Prostate gland (tissue), 2 donors: ENCODE data around the gene CBL. TPM values are rescaled to one million over a fixed set of nuclear protein-coding genes. Genes with fewer than 3 reads are reported as not detected.

ENCODE experiments used
- DNase-seq: peaks from one replicate; pipeline ENCODE4 v3.0.0-alpha.2; 2019; ENCODE audit warnings: low spot score
- H3K27ac ChIP-seq, 2 donors: fragments of 200-600 bp; sonication (generic); 2 replicates each; pipeline ENCODE4 v1.5.1; 2017 to 2019
- H3K27me3 ChIP-seq: fragments of 200-600 bp; sonication (generic); replicated peaks from 2 replicates; pipeline ENCODE4 v1.5.1; 2019; ENCODE audit not compliant: insufficient read depth
- H3K36me3 ChIP-seq, 2 donors: fragments of 200-600 bp; sonication (generic); 1 replicate in 1 of 2; 2 replicates in 1 of 2; pipeline versions ENCODE4 v1.5.1 to v1.8.1; 2017 to 2019
- H3K4me1 ChIP-seq: fragments of 200-600 bp; sonication (generic); replicated peaks from 2 replicates; pipeline ENCODE4 v1.5.1; 2019
- H3K4me3 ChIP-seq, 2 donors: fragments of 200-600 bp; sonication (generic); 2 replicates each; pipeline ENCODE4 v1.5.1; 2017 to 2019
- H3K9me3 ChIP-seq: fragments of 200-600 bp; sonication (generic); 2 replicates; pipeline ENCODE4 v1.5.1; 2017
- CTCF ChIP-seq, 4 experiments: fragments of 200-600 bp in 2 of 4; fragments of 450-650 bp in 2 of 4; sonication (generic) in 2 of 4; IDR thresholded peaks; 1 replicate in 3 of 4; 2 replicates in 1 of 4; pipeline ENCODE4 v1.5.1; 2016 to 2019; ENCODE audit warnings: antibody characterized with exemption in 4 of 4, mild to moderate bottlenecking in 2 of 4, moderate library complexity in 2 of 4
- POLR2A ChIP-seq: fragments of 450-650 bp; IDR thresholded peaks from one replicate; pipeline ENCODE4 v1.6.1; 2016; ENCODE audit warnings: antibody characterized with exemption, mild to moderate bottlenecking
- POLR2AphosphoS5 ChIP-seq: sonication (generic); formaldehyde crosslinking; IDR thresholded peaks from one replicate; pipeline ENCODE4 v1.6.1; 2017; ENCODE audit warnings: antibody characterized with exemption
- WGBS: methylation state at CpG from one replicate; pipeline ENCODE4 v1.1.5; 2018; 5-methylcytosine and 5-hydroxymethylcytosine counted together
- intact Hi-C: fragments of 100-400 bp; cut with DNase I; formaldehyde crosslinking; loops from one replicate; pipeline ENCODE4 v1.14.2; 2022
- total RNA-seq, 2 donors: library from RNA; depleted of rRNA; stranded (reverse); fragments of >200 nt; gene quantifications; one replicate each; pipeline ENCODE4 v1.1.0, GENCODE V29; 2016

Gene CBL
- total RNA-seq, 2 donors from 2014 or later = 9.8 to 38.8 TPM

GRCh38 chr11:119351232-119351631 is 145.1 kb downstream of the CBL start:
- TF ChIP-seq POLR2A = no peak
- no peak for TF ChIP-seq CTCF (IDR thresholded peaks at IDR 0.05)
- no peak for DNase-seq
- Histone ChIP-seq H3K9me3 (no peaks in the 10 kb centered on the region), H3K36me3 (no peaks in the 10 kb centered on the region), H3K4me1 (no peaks in the 10 kb centered on the region), H3K27ac (no peak overlapping the region), H3K27me3 (no peaks in the 10 kb centered on the region), H3K4me3 (no peak overlapping the region)
- intact Hi-C loops = loop anchor here (10.0 kb wide), 1 partner anchor 374 kb away; the partner anchor contains the start of gene NECTIN1
- WGBS = 64% methylated on average over 2 of the region's 2 CpGs

GRCh38 chr11:119352857-119353260 is 146.7 kb downstream of the CBL start:
- intact Hi-C loops = loop anchor here (10.0 kb wide), 1 partner anchor 372 kb away; the partner anchor contains the start of gene NECTIN1
- 30% methylated on average over 4 of the region's 4 CpGs for WGBS
- H3K27ac ChIP-seq = no peak overlapping the region

GRCh38 chr11:119355091-119355843 is 149.1 kb downstream of the CBL start:
- intact Hi-C loops = loop anchor here (10.0 kb wide), 1 partner anchor 370 kb away; the partner anchor contains the start of gene NECTIN1
- no peaks in the 10 kb centered on the region for H3K9me3 ChIP-seq
- H3K27me3 ChIP-seq = no peaks in the 10 kb centered on the region
- 62% methylated on average over 9 of the region's 9 CpGs for WGBS
- H3K4me3 ChIP-seq = no peak overlapping the region
- H3K27ac ChIP-seq = no peak overlapping the region
- no peaks in the 10 kb centered on the region for H3K4me1 ChIP-seq
- no peaks in the 10 kb centered on the region for H3K36me3 ChIP-seq
- TF ChIP-seq POLR2A (no peak), CTCF (IDR thresholded peaks at IDR 0.05) (no peak), POLR2AphosphoS5 (no peak)
- no peak for DNase-seq

More at GRCh38 chr11:119352857-119353260, 146.7 kb downstream of the CBL start:
- Histone ChIP-seq H3K4me1 (no peaks in the 10 kb centered on the region), H3K4me3 (no peak overlapping the region), H3K27me3 (no peaks in the 10 kb centered on the region), H3K9me3 (no peaks in the 10 kb centered on the region), H3K36me3 (no peaks in the 10 kb centered on the region)
- TF ChIP-seq POLR2AphosphoS5 = no peak
- TF ChIP-seq POLR2A = no peak
- no peak for TF ChIP-seq CTCF (IDR thresholded peaks at IDR 0.05)
- no peak for DNase-seq

- 22% methylated on average over 53 of the region's 54 CpGs for WGBS
- Histone ChIP-seq H3K27me3 (no peaks in the 10 kb centered on the region), H3K36me3 (no peaks in the 10 kb centered on the region), H3K9me3 (no peaks in the 10 kb centered on the region), H3K4me3 (peak overlapping the region; percentile 22 to 29), H3K27ac (peak overlapping the region; percentile 33 to 54), H3K4me1 (no peaks in the 10 kb centered on the region)
- peak; percentile 56 for DNase-seq
- intact Hi-C loops = loop anchor here (2.0 to 10.0 kb wide), 3 partner anchors 18 to 368 kb away; partner anchors contain the start of gene NECTIN1
- TF ChIP-seq CTCF (IDR thresholded peaks at IDR 0.05) = peak; percentile 62 to 82 (median 79)
- no peak for TF ChIP-seq POLR2AphosphoS5
Observed at GRCh38 chr11:119356349-119357031, 150.4 kb downstream of the CBL start.
